Activated CD4-positive, alpha-beta memory T cell treated with anti-CD3 and anti-CD28 coated beads, Interleukin-2, amount 10 ng/mL, durations not matched to agents 7 days and 5 days (primary cell): ENCODE results near the gene AHNAK. TPM values are rescaled to one million over a fixed set of nuclear protein-coding genes. Genes with fewer than 3 reads are reported as not detected.
"Not testable (repeated sequence)": the region's sequence is repeated elsewhere in the genome, so short reads cannot be mapped to it uniquely, and the experiment has no call there.

ENCODE experiments used
- CTCF ChIA-PET: fragments of 350-600 bp; sonication (Branson Sonifier 250); formaldehyde crosslinking; loops from one replicate; lab custom pipeline; 2021; ENCODE audit warnings: antibody characterized with exemption, inconsistent platforms; lab: Charles Lee
- POLR2A ChIA-PET: fragments of 350-600 bp; sonication (Branson Sonifier 250); formaldehyde crosslinking; loops from one replicate; lab custom pipeline; 2021; ENCODE audit warnings: antibody characterized with exemption; lab: Charles Lee
- DNase-seq: peaks from one replicate; pipeline ENCODE4 v3.0.0-alpha.2; 2020
- H3K27ac Mint-ChIP-seq: one replicate; pipeline ENCODE4 v1.8.0; 2021; ENCODE audit warnings: mild to moderate bottlenecking, mixed read lengths
- H3K27me3 Mint-ChIP-seq: one replicate; pipeline ENCODE4 v1.8.0; 2021; ENCODE audit warnings: mixed read lengths
- H3K36me3 Mint-ChIP-seq: one replicate; pipeline ENCODE4 v1.8.0; 2021; ENCODE audit warnings: low read depth, mixed read lengths
- H3K4me1 Mint-ChIP-seq: one replicate; pipeline ENCODE4 v1.8.0; 2021; ENCODE audit warnings: mixed read lengths
- H3K4me3 Mint-ChIP-seq: one replicate; pipeline ENCODE4 v1.8.0; 2021; ENCODE audit warnings: mild to moderate bottlenecking, mixed read lengths
- H3K9me3 Mint-ChIP-seq: one replicate; pipeline ENCODE4 v1.8.0; 2021; ENCODE audit warnings: mixed read lengths
- total RNA-seq, 2 experiments: library from RNA; stranded (reverse); gene quantifications; one replicate each; pipeline ENCODE4 v1.2.3, GENCODE V29; 2021

AHNAK gene
- total RNA-seq, 2 experiments from 2014 or later: 323 to 360 TPM

DNA sequence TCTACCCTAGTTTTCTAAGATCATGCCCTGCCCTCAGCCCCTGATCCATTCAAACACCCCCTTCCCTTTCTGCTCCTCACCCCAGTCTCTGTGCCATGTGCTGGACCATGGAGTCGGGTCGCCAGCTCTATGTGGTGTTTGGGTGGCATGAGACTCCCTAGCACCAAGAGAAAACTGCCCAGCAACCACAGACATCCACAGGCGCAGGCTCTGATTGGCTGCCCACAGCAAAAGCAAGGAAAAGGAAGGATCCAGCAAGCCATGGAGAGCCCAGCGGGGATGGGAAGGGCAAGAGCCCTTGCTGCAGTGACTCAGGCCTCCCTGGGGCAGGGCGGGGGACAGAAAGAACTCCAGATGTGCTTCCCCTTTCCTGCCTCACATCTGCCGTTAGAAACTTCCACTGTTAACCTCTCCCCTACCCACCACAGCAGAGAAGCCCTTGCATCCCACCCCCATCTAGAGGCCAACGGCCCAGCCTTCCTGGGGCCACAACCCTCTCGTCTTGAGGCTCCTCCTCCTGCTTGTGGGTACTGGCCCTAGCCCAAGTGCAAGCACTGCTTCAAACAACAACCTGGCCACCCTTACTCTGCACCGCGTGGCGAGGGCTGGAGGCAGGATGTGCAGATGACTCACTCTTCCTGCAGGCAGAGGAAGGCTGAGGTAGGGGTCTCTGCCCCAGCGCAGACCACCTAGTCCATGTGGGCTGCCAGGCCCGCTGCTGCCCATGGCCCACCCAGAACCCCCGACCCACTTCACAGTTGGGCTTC is 9.7 kb upstream of the AHNAK start:
- POLR2A ChIA-PET: interaction anchor here (0.9 to 10.8 kb wide), 31 partner anchors 8 to 1194 kb away, joined by 3 to 364 read pairs (median 7); partner anchors contain the start of genes AHNAK, B3GAT3, C11orf98 and CSKMT
- peak; percentile 94 for DNase-seq
- Mint-ChIP-seq H3K27ac (peak overlapping the region; percentile 99), H3K9me3 (no peaks in the 10 kb centered on the region), H3K27me3 (no peaks in the 10 kb centered on the region), H3K4me1 (peaks cover 99% of the 10 kb centered on the region), H3K4me3 (peak overlapping the region; percentile 74), H3K36me3 (peaks cover 26% of the 10 kb centered on the region)
- CTCF ChIA-PET: interaction anchor here (1.0 to 11.6 kb wide), 15 partner anchors 12 to 325 kb away, joined by 3 to 268 read pairs (median 7); partner anchors contain the start of genes AHNAK, EEF1G, SLC3A2 and TUT1

DNA sequence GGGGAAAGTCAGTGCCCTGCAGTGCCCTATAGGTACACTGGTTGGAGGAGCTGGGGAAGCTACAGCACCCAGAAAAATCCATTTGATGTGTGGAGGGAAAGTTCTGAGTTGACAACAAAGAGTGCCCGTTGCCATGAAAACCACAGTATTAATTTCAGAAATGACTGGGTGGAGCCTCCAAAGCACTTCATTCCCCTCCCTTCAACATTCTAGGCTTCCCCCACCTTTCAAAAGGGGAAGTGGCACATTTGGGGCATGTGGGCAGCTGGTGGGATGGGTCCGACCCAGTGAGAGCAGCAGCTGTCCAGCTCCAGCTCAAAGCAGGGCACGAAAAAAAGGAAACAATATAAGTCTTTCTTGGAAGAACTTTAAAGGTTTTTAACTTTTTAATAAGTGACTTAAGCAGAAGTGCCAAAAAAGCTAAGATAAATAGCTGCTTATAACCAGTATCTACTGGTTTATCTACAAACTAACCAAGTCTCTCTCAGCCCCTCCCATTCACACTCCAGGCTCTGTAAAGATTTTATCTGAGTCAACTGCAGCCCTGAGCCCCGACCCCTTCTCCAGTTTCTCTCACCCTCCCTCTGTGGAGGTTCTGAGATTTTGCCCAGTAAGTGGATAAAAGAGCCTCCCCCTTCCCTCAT is 9.0 kb upstream of the AHNAK start:
- peaks cover 19% of the 10 kb centered on the region for H3K36me3 Mint-ChIP-seq
- H3K27me3 Mint-ChIP-seq: peaks cover 4% of the 10 kb centered on the region
- POLR2A ChIA-PET: interaction anchor here (0.6 to 10.8 kb wide), 19 partner anchors 11 to 1194 kb away, joined by 3 to 364 read pairs (median 7); partner anchors contain the start of genes AHNAK, C11orf98, CSKMT and CYB561A3
- H3K27ac Mint-ChIP-seq: peak overlapping the region; percentile 99
- peaks cover 99% of the 10 kb centered on the region for H3K4me1 Mint-ChIP-seq
- no peaks in the 10 kb centered on the region for H3K9me3 Mint-ChIP-seq
- H3K4me3 Mint-ChIP-seq: peak overlapping the region; percentile 74
- peak; percentile 74 for DNase-seq
- CTCF ChIA-PET: interaction anchor here (0.8 to 11.6 kb wide), 5 partner anchors 11 to 160 kb away, joined by 3 to 268 read pairs (median 7); partner anchors contain the start of genes AHNAK, C11orf98, CSKMT and TUT1

GRCh38 chr11:62554387-62555167 is 8.0 kb upstream of the AHNAK start:
- H3K27ac Mint-ChIP-seq: peak overlapping the region; percentile 99
- peaks cover 9% of the 10 kb centered on the region for H3K36me3 Mint-ChIP-seq
- peak overlapping the region; percentile 74 for H3K4me3 Mint-ChIP-seq
- ChIA-PET POLR2A (interaction anchor here (0.8 to 10.8 kb wide), 19 partner anchors 12 to 286 kb away, joined by 3 to 364 read pairs (median 7); partner anchors contain the start of genes AHNAK, C11orf98, CSKMT and EEF1G), CTCF (interaction anchor here (0.7 to 11.6 kb wide), 7 partner anchors 10 to 129 kb away, joined by 3 to 268 read pairs (median 6); partner anchors contain the start of genes AHNAK and TUT1)
- H3K27me3 Mint-ChIP-seq: peaks cover 8% of the 10 kb centered on the region
- no peak for DNase-seq
- peaks cover 97% of the 10 kb centered on the region for H3K4me1 Mint-ChIP-seq
- H3K9me3 Mint-ChIP-seq: no peaks in the 10 kb centered on the region

- POLR2A ChIA-PET: interaction anchor here (0.8 to 10.8 kb wide), 18 partner anchors 12 to 328 kb away, joined by 3 to 364 read pairs (median 5); partner anchors contain the start of genes AHNAK, C11orf98, CSKMT and EEF1G
- CTCF ChIA-PET: interaction anchor here (1.1 to 11.6 kb wide), 7 partner anchors 9 to 129 kb away, joined by 3 to 268 read pairs (median 6); partner anchors contain the start of genes AHNAK and TUT1
- H3K36me3 Mint-ChIP-seq: peaks cover 3% of the 10 kb centered on the region
- H3K27me3 Mint-ChIP-seq: peaks cover 10% of the 10 kb centered on the region
- H3K4me3 Mint-ChIP-seq: no peak overlapping the region
- peak overlapping the region; percentile 99 for H3K27ac Mint-ChIP-seq
- peaks cover 90% of the 10 kb centered on the region for H3K4me1 Mint-ChIP-seq
- H3K9me3 Mint-ChIP-seq: no peaks in the 10 kb centered on the region
- DNase-seq: no peak
Observed at GRCh38 chr11:62553839-62554361, 7.3 kb upstream of the AHNAK start.

GRCh38 chr11:62553080-62553838 is 6.7 kb upstream of the AHNAK start:
- CTCF ChIA-PET: interaction anchor here (0.9 to 11.6 kb wide), 12 partner anchors 9 to 163 kb away, joined by 3 to 268 read pairs (median 4); partner anchors contain the start of genes AHNAK and TUT1
- peaks cover 88% of the 10 kb centered on the region for H3K4me1 Mint-ChIP-seq
- H3K36me3 Mint-ChIP-seq: peaks cover 1% of the 10 kb centered on the region
- peak; percentile 84 for DNase-seq
- H3K9me3 Mint-ChIP-seq: no peaks in the 10 kb centered on the region
- POLR2A ChIA-PET: interaction anchor here (0.9 to 10.8 kb wide), 18 partner anchors 11 to 329 kb away, joined by 3 to 364 read pairs (median 5); partner anchors contain the start of genes AHNAK, C11orf98, CSKMT and EEF1G
- peaks cover 13% of the 10 kb centered on the region for H3K27me3 Mint-ChIP-seq
- peak overlapping the region; percentile 99 for H3K27ac Mint-ChIP-seq
- peak overlapping the region; percentile 67 for H3K4me3 Mint-ChIP-seq

DNA sequence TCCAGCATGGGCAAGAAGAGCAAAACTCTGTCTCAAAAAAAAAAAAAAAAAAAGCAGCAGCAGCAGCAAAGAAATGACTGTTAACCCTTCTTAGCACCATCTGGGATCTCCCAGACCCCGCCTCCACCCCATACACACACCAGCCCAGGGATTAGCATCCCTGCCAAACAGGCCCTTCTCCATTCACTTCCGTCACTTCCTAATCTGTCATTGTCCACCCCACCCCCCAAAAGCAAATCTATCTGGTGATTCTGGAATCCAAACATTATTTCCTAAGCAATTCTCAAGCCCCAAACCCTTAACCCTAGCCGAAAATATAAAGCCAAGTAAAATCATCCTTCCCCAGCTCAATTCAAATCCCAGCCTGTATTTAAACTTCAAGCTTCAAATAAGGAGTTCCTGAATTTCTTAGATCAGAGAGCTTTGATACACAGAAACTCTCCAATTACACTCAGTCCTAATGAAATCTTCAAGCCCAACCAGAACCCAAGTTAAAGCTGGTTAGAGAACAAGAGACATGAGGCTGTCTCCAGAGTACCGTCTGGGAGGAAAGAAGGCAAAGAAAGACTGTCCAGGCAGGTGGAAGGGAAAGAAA is 6.0 kb upstream of the AHNAK start:
- peak overlapping the region; percentile 67 for H3K4me3 Mint-ChIP-seq
- CTCF ChIA-PET: interaction anchor here (0.8 to 11.6 kb wide), 13 partner anchors 8 to 162 kb away, joined by 3 to 268 read pairs (median 5); partner anchors contain the start of genes AHNAK and TUT1
- H3K9me3 Mint-ChIP-seq: no peaks in the 10 kb centered on the region
- H3K27me3 Mint-ChIP-seq: peaks cover 20% of the 10 kb centered on the region
- H3K36me3 Mint-ChIP-seq: no peaks in the 10 kb centered on the region
- peak overlapping the region; percentile 99 for H3K27ac Mint-ChIP-seq
- peaks cover 88% of the 10 kb centered on the region for H3K4me1 Mint-ChIP-seq
- DNase-seq: no peak
- POLR2A ChIA-PET: interaction anchor here (0.9 to 10.8 kb wide), 20 partner anchors 8 to 330 kb away, joined by 3 to 364 read pairs (median 5); partner anchors contain the start of genes AHNAK, C11orf98, CSKMT and EEF1G

- ChIA-PET CTCF (interaction anchor here (0.6 to 11.6 kb wide), 5 partner anchors 6 to 126 kb away, joined by 3 to 268 read pairs (median 9); partner anchors contain the start of gene AHNAK), POLR2A (interaction anchor here (0.8 to 6.1 kb wide), 4 partner anchors 10 to 115 kb away, joined by 3 to 33 read pairs (median 19); partner anchors contain the start of genes C11orf98, CSKMT, EEF1G and TUT1)
- H3K27me3 Mint-ChIP-seq: peaks cover 21% of the 10 kb centered on the region
- H3K4me3 Mint-ChIP-seq, H3K36me3 Mint-ChIP-seq, H3K9me3 Mint-ChIP-seq, H3K27ac Mint-ChIP-seq, DNase-seq: not testable (repeated sequence)
- peaks cover 73% of the 10 kb centered on the region for H3K4me1 Mint-ChIP-seq
Observed at GRCh38 chr11:62550478-62550877, 3.9 kb upstream of the AHNAK start.

DNA sequence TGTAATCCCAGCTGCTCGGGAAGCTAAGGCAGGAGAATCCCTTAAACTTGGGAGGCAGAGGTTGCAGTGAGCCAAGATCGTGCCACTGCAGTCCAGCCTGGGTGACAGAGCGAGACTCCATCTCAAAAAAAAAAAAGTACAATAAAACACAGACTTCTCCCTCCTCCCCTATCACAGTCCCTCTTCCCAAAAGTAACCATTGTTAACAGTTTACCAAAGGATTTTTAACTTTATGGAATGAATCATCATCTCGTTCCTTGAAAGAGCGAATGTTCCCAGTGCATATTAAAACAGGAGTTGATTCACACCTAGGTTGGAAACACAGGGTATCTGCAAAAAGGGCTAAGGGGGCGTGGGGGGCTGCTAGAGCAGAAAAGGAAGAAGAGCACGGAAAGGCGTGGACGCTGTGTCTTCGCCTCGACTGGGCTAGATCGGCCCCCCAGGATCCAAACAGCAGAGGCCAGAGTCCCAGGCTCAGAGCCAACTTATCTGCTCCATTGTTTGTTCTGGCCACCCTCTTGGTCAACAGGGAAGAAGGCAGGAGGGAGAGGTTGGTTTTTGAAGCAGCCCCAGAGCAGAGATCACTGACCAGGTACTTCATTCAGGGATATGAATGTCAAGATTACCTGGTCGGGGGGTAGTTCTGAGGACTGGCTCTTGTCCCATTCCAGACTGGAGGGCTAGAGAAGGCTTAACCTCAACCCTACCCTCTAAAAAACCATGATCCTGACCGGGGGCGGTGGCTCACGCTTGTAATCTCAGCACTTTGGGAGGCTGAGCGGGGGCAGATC is 2.1 kb upstream of the AHNAK start:
- ChIA-PET POLR2A (interaction anchor here (0.9 to 6.1 kb wide), 3 partner anchors 9 to 308 kb away, joined by 3 to 25 read pairs (median 6); partner anchors contain the start of genes C11orf98 and CSKMT), CTCF (interaction anchor here (0.9 kb wide), 1 partner anchor 10 kb away, joined by 4 read pairs; no protein-coding TSS in a partner anchor)
- H3K27me3 Mint-ChIP-seq: peaks cover 21% of the 10 kb centered on the region

GRCh38 chr11:62547691-62548281 is 1.2 kb upstream of the AHNAK start:
- POLR2A ChIA-PET: interaction anchor here (0.9 to 11.2 kb wide), 8 partner anchors 9 to 309 kb away, joined by 3 to 364 read pairs (median 5); partner anchors contain the start of genes C11orf98, CSKMT and LBHD1
- H3K4me1 Mint-ChIP-seq: peaks cover 64% of the 10 kb centered on the region
- peaks cover 21% of the 10 kb centered on the region for H3K27me3 Mint-ChIP-seq
- H3K9me3 Mint-ChIP-seq: no peaks in the 10 kb centered on the region
- DNase-seq: no peak
- peak overlapping the region; percentile 52 for H3K27ac Mint-ChIP-seq
- peak overlapping the region; percentile 100 for H3K4me3 Mint-ChIP-seq
- CTCF ChIA-PET: interaction anchor here (1.0 to 6.3 kb wide), 3 partner anchors 8 to 153 kb away, joined by 3 to 268 read pairs (median 11); no protein-coding TSS in a partner anchor
- peaks cover 23% of the 10 kb centered on the region for H3K36me3 Mint-ChIP-seq

More for the DNA sequence above, 2.1 kb upstream of the AHNAK start:
- Mint-ChIP-seq H3K36me3 (peaks cover 14% of the 10 kb centered on the region), H3K9me3 (no peaks in the 10 kb centered on the region), H3K27ac (no peak overlapping the region), H3K4me1 (peaks cover 64% of the 10 kb centered on the region), H3K4me3 (no peak overlapping the region)
- DNase-seq: no peak
